ENCODE results near the gene ZNF75A. TPM values are rescaled to one million over a fixed set of nuclear protein-coding genes. Genes with fewer than 3 reads are reported as not detected.

Gene ZNF75A
- total RNA-seq, 1 donor from 2014 or later: 97.9 TPM

- peaks cover 12% of the 10 kb centered on the region for H3K9me3 Mint-ChIP-seq
- no peak overlapping the region for H3K4me3 Mint-ChIP-seq
- ChIA-PET CTCF (no interaction called here), POLR2A (no interaction called here)
- H3K27me3 Mint-ChIP-seq: no peaks in the 10 kb centered on the region
- TF ChIP-seq CTCF (IDR thresholded peaks at IDR 0.05): no peak
- no peak overlapping the region for H3K27ac Mint-ChIP-seq
- peaks cover 19% of the 10 kb centered on the region for H3K36me3 Mint-ChIP-seq (ENCODE audit: low read depth)
- intact Hi-C loops (cut with micrococcal nuclease): no loop called here
- DNase-seq: no peak
- no peaks in the 10 kb centered on the region for H3K4me1 Mint-ChIP-seq
- ATAC-seq (ENCODE audit: low read depth): no peak
Measured at GRCh38 chr16:3328643-3329042, 23.3 kb downstream of the ZNF75A start.

- CTCF ChIA-PET: no interaction called here
- Mint-ChIP-seq H3K9me3 (peaks cover 2% of the 10 kb centered on the region), H3K4me1 (peaks cover 4% of the 10 kb centered on the region), H3K36me3 (ENCODE audit: low read depth) (no peaks in the 10 kb centered on the region), H3K27me3 (no peaks in the 10 kb centered on the region), H3K4me3 (no peak overlapping the region), H3K27ac (no peak overlapping the region)
- no peak for TF ChIP-seq CTCF (IDR thresholded peaks at IDR 0.05)
- intact Hi-C loops (cut with micrococcal nuclease): no loop called here
- DNase-seq (no peak), ATAC-seq (ENCODE audit: low read depth) (no peak)
- POLR2A ChIA-PET: no interaction called here
Measured at GRCh38 chr16:3346041-3346440, 40.7 kb downstream of the ZNF75A start.

GRCh38 chr16:3347586-3347985 lies 42.3 kb downstream of the ZNF75A start:
- no peak for ATAC-seq (ENCODE audit: low read depth)
- H3K9me3 Mint-ChIP-seq: peaks cover 2% of the 10 kb centered on the region
- DNase-seq: no peak
- H3K36me3 Mint-ChIP-seq (ENCODE audit: low read depth): no peaks in the 10 kb centered on the region
- H3K4me1 Mint-ChIP-seq: peaks cover 4% of the 10 kb centered on the region
- TF ChIP-seq CTCF (IDR thresholded peaks at IDR 0.05): no peak
- ChIA-PET POLR2A (no interaction called here), CTCF (no interaction called here)
- H3K27me3 Mint-ChIP-seq: no peaks in the 10 kb centered on the region
- no peak overlapping the region for H3K4me3 Mint-ChIP-seq
- intact Hi-C loops (cut with micrococcal nuclease): no loop called here
- no peak overlapping the region for H3K27ac Mint-ChIP-seq

- Mint-ChIP-seq H3K36me3 (ENCODE audit: low read depth) (no peaks in the 10 kb centered on the region), H3K4me1 (peaks cover 5% of the 10 kb centered on the region), H3K27me3 (no peaks in the 10 kb centered on the region), H3K4me3 (no peak overlapping the region), H3K27ac (no peak overlapping the region), H3K9me3 (peaks cover 2% of the 10 kb centered on the region)
- TF ChIP-seq CTCF (IDR thresholded peaks at IDR 0.05): no peak
- DNase-seq: no peak
- CTCF ChIA-PET: no interaction called here
- intact Hi-C loops (cut with micrococcal nuclease): no loop called here
- POLR2A ChIA-PET: no interaction called here
- ATAC-seq (ENCODE audit: low read depth): no peak
Measured at GRCh38 chr16:3348547-3349167, 43.4 kb downstream of the ZNF75A start.

- Mint-ChIP-seq H3K9me3 (peaks cover 2% of the 10 kb centered on the region), H3K27ac (no peak overlapping the region), H3K4me3 (no peak overlapping the region), H3K27me3 (no peaks in the 10 kb centered on the region), H3K4me1 (peaks cover 6% of the 10 kb centered on the region), H3K36me3 (ENCODE audit: low read depth) (no peaks in the 10 kb centered on the region)
- CTCF ChIA-PET: no interaction called here
- TF ChIP-seq CTCF (IDR thresholded peaks at IDR 0.05): no peak
- intact Hi-C loops (cut with micrococcal nuclease): no loop called here
- POLR2A ChIA-PET: no interaction called here
- no peak for ATAC-seq (ENCODE audit: low read depth)
- no peak for DNase-seq
Measured at GRCh38 chr16:3349175-3349574, 43.9 kb downstream of the ZNF75A start.

Measured in activated B cell treated with CpG ODN at 0.5 μM for 24 hours (primary cell).